ENCODE data around the gene AADACL3. TPM values are rescaled to one million over a fixed set of nuclear protein-coding genes. Genes with fewer than 3 reads are reported as not detected.

Gene AADACL3
- polyA plus RNA-seq, 1 donor from 2014 or later = not detected

- Histone ChIP-seq H3K27me3 (ENCODE audit: insufficient read depth, low read depth, low read length) (no peaks in the 10 kb centered on the region), H3K36me3 (ENCODE audit: insufficient read depth, low read length) (no peaks in the 10 kb centered on the region), H3K9ac (ENCODE audit: low read length) (no peak overlapping the region), H3K79me2 (replicated peaks; ENCODE audit: insufficient read depth, low read length) (no peaks in the 10 kb centered on the region), H3K9me2 (ENCODE audit: insufficient read depth, low read length) (no peaks in the 10 kb centered on the region), H3K4me3 (ENCODE audit: low read length) (no peak overlapping the region), H3K27ac (ENCODE audit: low read length) (no peak overlapping the region), H2AFZ (ENCODE audit: low read depth, low read length) (no peak overlapping the region), H3F3A (ENCODE audit: insufficient read depth, low read length, poor library complexity, severe bottlenecking) (no peaks in the 10 kb centered on the region), H4K20me1 (ENCODE audit: insufficient read depth) (no peaks in the 10 kb centered on the region), H3K9me3 (ENCODE audit: low read length) (no peaks in the 10 kb centered on the region), H3K4me2 (ENCODE audit: low read length) (no peak overlapping the region)
- TF ChIP-seq REST (IDR thresholded peaks at IDR 0.05; ENCODE audit: borderline replicate concordance) (no peak), EZH2 (IDR thresholded peaks at IDR 0.05; ENCODE audit: borderline replicate concordance, insufficient read depth, low read length, poor library complexity, severe bottlenecking) (no peak), POLR2AphosphoS5 (IDR thresholded peaks at IDR 0.05) (no peak), TAF1 (IDR thresholded peaks at IDR 0.05; ENCODE audit: low read depth) (no peak), MXI1 (conservative IDR thresholded peaks at IDR 0.05; ENCODE audit: poor library complexity, severe bottlenecking) (no peak)
These were observed 38.3 kb upstream of the AADACL3 start for GRCh38 chr1:12677565-12677964.

GRCh38 chr1:12678350-12678749 is 37.6 kb upstream of the AADACL3 start:
- Histone ChIP-seq H3K9me2 (ENCODE audit: insufficient read depth, low read length) (no peaks in the 10 kb centered on the region), H3K4me3 (ENCODE audit: low read length) (no peak overlapping the region), H3K27ac (ENCODE audit: low read length) (no peak overlapping the region), H3K36me3 (ENCODE audit: insufficient read depth, low read length) (no peaks in the 10 kb centered on the region), H2AFZ (ENCODE audit: low read depth, low read length) (no peak overlapping the region), H3K27me3 (ENCODE audit: insufficient read depth, low read depth, low read length) (no peaks in the 10 kb centered on the region), H4K20me1 (ENCODE audit: insufficient read depth) (no peaks in the 10 kb centered on the region), H3K9ac (ENCODE audit: low read length) (no peak overlapping the region), H3F3A (ENCODE audit: insufficient read depth, low read length, poor library complexity, severe bottlenecking) (no peaks in the 10 kb centered on the region), H3K4me2 (ENCODE audit: low read length) (no peak overlapping the region), H3K79me2 (replicated peaks; ENCODE audit: insufficient read depth, low read length) (no peaks in the 10 kb centered on the region), H3K9me3 (ENCODE audit: low read length) (no peaks in the 10 kb centered on the region)
- TF ChIP-seq REST (IDR thresholded peaks at IDR 0.05; ENCODE audit: borderline replicate concordance) (no peak), EP300 (conservative IDR thresholded peaks at IDR 0.05; ENCODE audit: poor library complexity, severe bottlenecking) (no peak), RAD21 (conservative IDR thresholded peaks at IDR 0.05) (no peak), TAF1 (IDR thresholded peaks at IDR 0.05; ENCODE audit: low read depth) (no peak), EZH2 (IDR thresholded peaks at IDR 0.05; ENCODE audit: borderline replicate concordance, insufficient read depth, low read length, poor library complexity, severe bottlenecking) (no peak), MXI1 (conservative IDR thresholded peaks at IDR 0.05; ENCODE audit: poor library complexity, severe bottlenecking) (no peak), SMC3 (conservative IDR thresholded peaks at IDR 0.05; ENCODE audit: poor library complexity) (no peak), POLR2AphosphoS5 (IDR thresholded peaks at IDR 0.05) (no peak), CTCF (IDR thresholded peaks at IDR 0.05; ENCODE audit: poor library complexity, severe bottlenecking) (no peak)
